PC-3 (cell line): Measurements from ENCODE around the gene F2RL1. TPM values are rescaled to one million over a fixed set of nuclear protein-coding genes. Genes with fewer than 3 reads are reported as not detected.
A peak's percentile ranks its signal among the peaks of the same experiment; 100 is the strongest.

Experiments used
- ATAC-seq: fragments of 200-7000 bp; cut with Tn5 transposase; 2 replicates; pipeline ENCODE4 v1.9.1; 2020; ENCODE audit warnings: mild to moderate bottlenecking, moderate library complexity
- BruUV-seq: library from RNA; stranded (reverse); fragments of 400-500 nt; replicated peaks from 2 replicates; lab custom pipeline; 2021; lab: Mats Ljungman, UMichigan
- CTCF ChIA-PET: fragments of 300-600 bp; sonication (Branson Sonifier 250); formaldehyde crosslinking; loops from one replicate; lab custom pipeline; 2022; ENCODE audit warnings: antibody characterized with exemption; lab: Charles Lee
- POLR2A ChIA-PET: fragments of 300-600 bp; sonication (Branson Sonifier 250); formaldehyde crosslinking; loops from one replicate; lab custom pipeline; 2022; ENCODE audit warnings: antibody characterized with exemption; ENCODE audit not compliant: unreplicated experiment; lab: Charles Lee
- DNase-seq: peaks from one replicate; pipeline ENCODE4 v3.0.0-alpha.2; 2015
- H2AFZ ChIP-seq: fragments of 300-600 bp; sonication (generic); 2 replicates; pipeline ENCODE4 v1.6.0; 2016; ENCODE audit warnings: antibody characterized with exemption, low read length
- H3F3A ChIP-seq: fragments of 300-600 bp; sonication (generic); one replicate; pipeline ENCODE4 v1.6.0; 2017; ENCODE audit warnings: antibody characterized with exemption, low read length, control low read depth, mild to moderate bottlenecking; ENCODE audit not compliant: unreplicated experiment
- H3K27ac ChIP-seq: fragments of 300-600 bp; sonication (generic); 2 replicates; pipeline ENCODE4 v1.5.1; 2016; ENCODE audit warnings: mild to moderate bottlenecking, low read length
- H3K27me3 ChIP-seq: fragments of 300-600 bp; sonication (generic); 2 replicates; pipeline ENCODE4 v1.6.1; 2016; ENCODE audit warnings: low read length, mixed read lengths
- H3K36me3 ChIP-seq: fragments of 300-600 bp; sonication (generic); 2 replicates; pipeline ENCODE4 v1.6.1; 2016; ENCODE audit warnings: low read depth, mixed run types, low read length, mixed read lengths
- H3K4me1 ChIP-seq: fragments of 300-600 bp; sonication (generic); 2 replicates; pipeline ENCODE4 v1.5.1; 2016; ENCODE audit warnings: low read length; ENCODE audit not compliant: insufficient read depth
- H3K4me2 ChIP-seq: fragments of 300-600 bp; sonication (generic); 2 replicates; pipeline ENCODE4 v1.6.0; 2016; ENCODE audit warnings: low read length
- H3K4me3 ChIP-seq: fragments of 300-600 bp; sonication (generic); 2 replicates; pipeline ENCODE4 v1.5.1; 2016; ENCODE audit warnings: mild to moderate bottlenecking, low read length, mixed read lengths
- H3K79me2 ChIP-seq: fragments of 300-600 bp; sonication (generic); 2 replicates; pipeline ENCODE4 v1.6.1; 2017; ENCODE audit warnings: low read length, mixed read lengths
- H3K9ac ChIP-seq: fragments of 300-600 bp; sonication (generic); 2 replicates; pipeline ENCODE4 v1.6.0; 2016; ENCODE audit warnings: mild to moderate bottlenecking, low read length
- H3K9me2 ChIP-seq: fragments of 300-600 bp; sonication (generic); replicated peaks from 2 replicates; pipeline ENCODE4 v1.6.1; 2016; ENCODE audit warnings: mixed run types, low read length, mixed read lengths
- H3K9me3 ChIP-seq: fragments of 300-600 bp; sonication (generic); 2 replicates; pipeline ENCODE4 v1.6.1; 2016; ENCODE audit warnings: low read length, mixed read lengths
- H4K20me1 ChIP-seq: fragments of 300-600 bp; sonication (generic); 2 replicates; pipeline ENCODE4 v1.6.1; 2016; ENCODE audit warnings: low read length, mixed read lengths
- CTCF ChIP-seq: fragments of 300-600 bp; sonication (generic); conservative IDR thresholded peaks from 2 replicates; pipeline ENCODE4 v1.5.1; 2017; ENCODE audit warnings: antibody characterized with exemption, low read depth, mild to moderate bottlenecking, low read length
- EZH2 ChIP-seq: fragments of 300-600 bp; sonication (generic); IDR thresholded peaks from one replicate; pipeline ENCODE4 v1.6.1; 2017; ENCODE audit warnings: antibody characterized with exemption, mild to moderate bottlenecking, low read length; ENCODE audit not compliant: unreplicated experiment
- EZH2phosphoT487 ChIP-seq: fragments of 300-600 bp; sonication (generic); IDR thresholded peaks from 2 replicates; pipeline ENCODE4 v1.6.1; 2018; ENCODE audit warnings: mild to moderate bottlenecking, antibody characterized with exemption, low read length, borderline replicate concordance
- intact Hi-C: fragments of 100-400 bp; cut with micrococcal nuclease; formaldehyde crosslinking; loops from 2 replicates; pipeline ENCODE4 v1.9.0; 2023
- total RNA-seq: library from RNA; depleted of rRNA; stranded (reverse); fragments of >200 nt; gene quantifications from 2 replicates; pipeline ENCODE4 v1.2.3, GENCODE V29; 2014

The F2RL1 gene
- total RNA-seq, 1 experiment from 2014 or later: 167 TPM

- ATAC-seq: no peak
- CTCF ChIA-PET: interaction anchor here (1.3 to 1.6 kb wide), 2 partner anchors 45 kb away, joined by 5 to 9 read pairs; no protein-coding TSS in a partner anchor
- Histone ChIP-seq H3K4me2 (peak overlapping the region; percentile 88), H3K9ac (peak overlapping the region; percentile 100), H3K27ac (peak overlapping the region; percentile 97), H4K20me1 (peaks cover 52% of the 10 kb centered on the region), H3F3A (peaks cover 2% of the 10 kb centered on the region), H2AFZ (no peak overlapping the region), H3K27me3 (no peaks in the 10 kb centered on the region), H3K79me2 (peaks cover 65% of the 10 kb centered on the region), H3K9me2 (no peaks in the 10 kb centered on the region), H3K4me1 (peaks cover 57% of the 10 kb centered on the region), H3K9me3 (no peaks in the 10 kb centered on the region), H3K36me3 (peaks cover 15% of the 10 kb centered on the region), H3K4me3 (peak overlapping the region; percentile 79)
- DNase-seq: no peak
- intact Hi-C loops: loop anchor here (5.0 to 10.0 kb wide), 2 partner anchors 105 to 218 kb away; partner anchors contain the start of gene F2R
- no peak for TF ChIP-seq EZH2phosphoT487
- no peak for TF ChIP-seq CTCF
- no peak for TF ChIP-seq EZH2
- POLR2A ChIA-PET: interaction anchor here (0.7 to 1.0 kb wide), 2 partner anchors 13 to 18 kb away, joined by 3 to 8 read pairs; no protein-coding TSS in a partner anchor
- TSS peak; percentile 6 for BruUV-seq
Measured at GRCh38 chr5:76819851-76820525, 1.2 kb downstream of the F2RL1 start.

GRCh38 chr5:76820526-76820890 lies 1.7 kb downstream of the F2RL1 start:
- CTCF ChIA-PET: interaction anchor here (1.3 kb wide), 1 partner anchor 46 kb away, joined by 5 read pairs; no protein-coding TSS in a partner anchor
- Histone ChIP-seq H2AFZ (no peak overlapping the region), H3K4me1 (peaks cover 52% of the 10 kb centered on the region), H3K4me2 (peak overlapping the region; percentile 88), H3K9ac (peak overlapping the region; percentile 100), H4K20me1 (peaks cover 57% of the 10 kb centered on the region), H3K27me3 (no peaks in the 10 kb centered on the region), H3K9me3 (no peaks in the 10 kb centered on the region), H3F3A (peaks cover 2% of the 10 kb centered on the region), H3K79me2 (peaks cover 70% of the 10 kb centered on the region), H3K27ac (peak overlapping the region; percentile 97), H3K9me2 (no peaks in the 10 kb centered on the region), H3K36me3 (peaks cover 15% of the 10 kb centered on the region), H3K4me3 (peak overlapping the region; percentile 79)
- ATAC-seq: no peak
- DNase-seq: peak; percentile 64
- POLR2A ChIA-PET: no interaction called here
- TF ChIP-seq EZH2: no peak
- no peak for TF ChIP-seq CTCF
- no peak for TF ChIP-seq EZH2phosphoT487
- intact Hi-C loops: loop anchor here (5.0 kb wide), 1 partner anchor 218 kb away; no protein-coding TSS in a partner anchor
- no TSS peak for BruUV-seq
